Measurements from ENCODE around the gene VSIG4. TPM values are rescaled to one million over a fixed set of nuclear protein-coding genes. Genes with fewer than 3 reads are reported as not detected.
"Not testable (repeated sequence)": the region's sequence is repeated elsewhere in the genome, so short reads cannot be mapped to it uniquely, and the experiment has no call there.

VSIG4 gene
- total and polyA plus RNA-seq, 7 experiments from 2014 or later = 0.21 to 1.8 (median 0.89) TPM; not detected in 2

GRCh38 chrX:65985211-65985610 lies 54.7 kb downstream of the VSIG4 start:
- H3K36me3 ChIP-seq (ENCODE audit: control insufficient read depth in 2 of 3, insufficient read depth in 3 of 3, low read length in 3 of 3) = no peaks in the 10 kb centered on the region
- intact Hi-C loops (cut with micrococcal nuclease) = loop anchor here in 1 of 2 donors (5.0 to 10.0 kb wide), 4 partner anchors 127 to 313 kb away; no protein-coding TSS in a partner anchor
- no peak overlapping the region for H3K27ac ChIP-seq (ENCODE audit: low read depth, low read length)
- peaks cover 0 to 2% (median 0%) of the 10 kb centered on the region in 11 donors for H3K9me3 Mint-ChIP-seq
- ChIA-PET CTCF (interaction anchor here (0.8 to 1.6 kb wide), 3 partner anchors 14 to 20 kb away, joined by 3 to 6 read pairs (median 3); no protein-coding TSS in a partner anchor), POLR2A (no interaction called here)
- H3K4me1 ChIP-seq (ENCODE audit: control insufficient read depth in 2 of 2, insufficient read depth in 2 of 2, low read length in 2 of 2) = peaks cover 0 to 20% of the 10 kb centered on the region in 2 donors
- H3K27me3 ChIP-seq (ENCODE audit: control insufficient read depth in 2 of 2, insufficient read depth in 2 of 2, low read length in 2 of 2) = no peaks in the 10 kb centered on the region
- H3K27ac Mint-ChIP-seq = peak overlapping the region in 2 of 9 donors; percentile 61 to 67
- peaks cover 7 to 32% (median 26%) of the 10 kb centered on the region in 7 donors for H3K4me1 Mint-ChIP-seq
- no peaks in the 10 kb centered on the region for H3K27me3 Mint-ChIP-seq
- no peaks in the 10 kb centered on the region for H3K36me3 Mint-ChIP-seq
- ATAC-seq (no peak), DNase-seq (no peak)
- no peak overlapping the region for H3K4me3 Mint-ChIP-seq
- no peak overlapping the region for H3K4me3 ChIP-seq (ENCODE audit: low read length)
- H3K9me3 ChIP-seq (ENCODE audit: control insufficient read depth in 2 of 3, low read length in 3 of 3) = no peaks in the 10 kb centered on the region

DNA sequence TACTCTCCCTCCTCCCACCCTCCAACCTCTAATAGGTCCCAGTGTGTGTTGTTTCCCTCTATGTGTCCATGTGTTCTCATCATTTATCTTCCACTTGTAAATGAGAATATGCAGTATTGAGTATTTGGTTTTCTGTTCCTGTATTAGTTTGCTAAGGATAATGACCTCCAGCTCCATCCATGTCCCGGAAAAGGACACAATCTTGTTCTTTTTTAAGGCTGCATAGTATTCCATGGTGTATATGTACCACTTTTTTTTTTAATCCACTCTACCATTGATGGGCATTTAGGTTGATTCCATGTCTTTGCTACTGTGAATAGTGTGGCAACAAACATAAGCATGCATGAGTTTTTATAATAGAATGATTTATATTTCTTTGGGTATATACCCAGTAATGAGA lies 62.7 kb downstream of the VSIG4 start:
- ATAC-seq; POLR2A ChIA-PET; H3K4me1 ChIP-seq (ENCODE audit: control insufficient read depth in 2 of 2, insufficient read depth in 2 of 2, low read length in 2 of 2); H3K27me3 Mint-ChIP-seq; H3K4me1 Mint-ChIP-seq; intact Hi-C loops (cut with micrococcal nuclease); CTCF ChIA-PET; DNase-seq; H3K27ac Mint-ChIP-seq; H3K4me3 Mint-ChIP-seq; H3K27me3 ChIP-seq (ENCODE audit: control insufficient read depth in 2 of 2, insufficient read depth in 2 of 2, low read length in 2 of 2); H3K36me3 ChIP-seq (ENCODE audit: control insufficient read depth in 2 of 3, insufficient read depth in 3 of 3, low read length in 3 of 3); H3K27ac ChIP-seq (ENCODE audit: low read depth, low read length); H3K36me3 Mint-ChIP-seq; H3K4me3 ChIP-seq (ENCODE audit: low read length); H3K9me3 Mint-ChIP-seq; H3K9me3 ChIP-seq (ENCODE audit: control insufficient read depth in 2 of 3, low read length in 3 of 3): not testable (repeated sequence)

- peaks cover 0 to 4% (median 0%) of the 10 kb centered on the region in 5 donors for H3K36me3 Mint-ChIP-seq
- no peak overlapping the region for H3K4me3 Mint-ChIP-seq
- H3K4me3 ChIP-seq (ENCODE audit: low read length) = no peak overlapping the region
- H3K27ac Mint-ChIP-seq = no peak overlapping the region
- H3K36me3 ChIP-seq (ENCODE audit: control insufficient read depth in 2 of 3, insufficient read depth in 3 of 3, low read length in 3 of 3) = no peaks in the 10 kb centered on the region
- H3K9me3 Mint-ChIP-seq = no peaks in the 10 kb centered on the region
- ATAC-seq = no peak
- ChIA-PET CTCF (no interaction called here), POLR2A (no interaction called here)
- H3K27me3 ChIP-seq (ENCODE audit: control insufficient read depth in 2 of 2, insufficient read depth in 2 of 2, low read length in 2 of 2) = no peaks in the 10 kb centered on the region
- no peak overlapping the region for H3K27ac ChIP-seq (ENCODE audit: low read depth, low read length)
- H3K9me3 ChIP-seq (ENCODE audit: control insufficient read depth in 2 of 3, low read length in 3 of 3) = no peaks in the 10 kb centered on the region
- H3K4me1 ChIP-seq (ENCODE audit: control insufficient read depth in 2 of 2, insufficient read depth in 2 of 2, low read length in 2 of 2) = no peaks in the 10 kb centered on the region
- peaks cover 0 to 6% (median 0%) of the 10 kb centered on the region in 5 donors for H3K27me3 Mint-ChIP-seq
- intact Hi-C loops (cut with micrococcal nuclease) = no loop called here
- H3K4me1 Mint-ChIP-seq = peaks cover 0 to 6% (median 0%) of the 10 kb centered on the region in 7 donors
- no peak for DNase-seq
Observed at GRCh38 chrX:65976161-65976560, 63.7 kb downstream of the VSIG4 start.

GRCh38 chrX:65975161-65975751 lies 64.6 kb downstream of the VSIG4 start:
- H3K27me3 Mint-ChIP-seq; POLR2A ChIA-PET; H3K4me3 ChIP-seq (ENCODE audit: low read length); H3K36me3 Mint-ChIP-seq; CTCF ChIA-PET; H3K4me1 ChIP-seq (ENCODE audit: control insufficient read depth in 2 of 2, insufficient read depth in 2 of 2, low read length in 2 of 2); H3K9me3 Mint-ChIP-seq; H3K27ac ChIP-seq (ENCODE audit: low read depth, low read length); H3K4me3 Mint-ChIP-seq; H3K27me3 ChIP-seq (ENCODE audit: control insufficient read depth in 2 of 2, insufficient read depth in 2 of 2, low read length in 2 of 2); intact Hi-C loops (cut with micrococcal nuclease); ATAC-seq; DNase-seq; H3K36me3 ChIP-seq (ENCODE audit: control insufficient read depth in 2 of 3, insufficient read depth in 3 of 3, low read length in 3 of 3); H3K4me1 Mint-ChIP-seq; H3K27ac Mint-ChIP-seq; H3K9me3 ChIP-seq (ENCODE audit: control insufficient read depth in 2 of 3, low read length in 3 of 3): not testable (repeated sequence)

Other genes starting within 250 kb of the VSIG4 start
- under 1 TPM in 2 of 5 experiments, not detected in 3; 0.19 to 0.34 TPM for gene HEPH, start 124.2 kb upstream of the VSIG4 start, total RNA-seq
- under 1 TPM in 1 of 2 donors, not detected in 1; 0.17 TPM for gene HEPH, start 124.2 kb upstream of the VSIG4 start, polyA plus RNA-seq

Data from naive thymus-derived CD4-positive, alpha-beta T cell (primary cell).